ENCODE results near the gene LRMDA. TPM values are rescaled to one million over a fixed set of nuclear protein-coding genes. Genes with fewer than 3 reads are reported as not detected.

LRMDA gene
- total RNA-seq, 1 donor from 2014 or later, result 17.3 TPM

DNA sequence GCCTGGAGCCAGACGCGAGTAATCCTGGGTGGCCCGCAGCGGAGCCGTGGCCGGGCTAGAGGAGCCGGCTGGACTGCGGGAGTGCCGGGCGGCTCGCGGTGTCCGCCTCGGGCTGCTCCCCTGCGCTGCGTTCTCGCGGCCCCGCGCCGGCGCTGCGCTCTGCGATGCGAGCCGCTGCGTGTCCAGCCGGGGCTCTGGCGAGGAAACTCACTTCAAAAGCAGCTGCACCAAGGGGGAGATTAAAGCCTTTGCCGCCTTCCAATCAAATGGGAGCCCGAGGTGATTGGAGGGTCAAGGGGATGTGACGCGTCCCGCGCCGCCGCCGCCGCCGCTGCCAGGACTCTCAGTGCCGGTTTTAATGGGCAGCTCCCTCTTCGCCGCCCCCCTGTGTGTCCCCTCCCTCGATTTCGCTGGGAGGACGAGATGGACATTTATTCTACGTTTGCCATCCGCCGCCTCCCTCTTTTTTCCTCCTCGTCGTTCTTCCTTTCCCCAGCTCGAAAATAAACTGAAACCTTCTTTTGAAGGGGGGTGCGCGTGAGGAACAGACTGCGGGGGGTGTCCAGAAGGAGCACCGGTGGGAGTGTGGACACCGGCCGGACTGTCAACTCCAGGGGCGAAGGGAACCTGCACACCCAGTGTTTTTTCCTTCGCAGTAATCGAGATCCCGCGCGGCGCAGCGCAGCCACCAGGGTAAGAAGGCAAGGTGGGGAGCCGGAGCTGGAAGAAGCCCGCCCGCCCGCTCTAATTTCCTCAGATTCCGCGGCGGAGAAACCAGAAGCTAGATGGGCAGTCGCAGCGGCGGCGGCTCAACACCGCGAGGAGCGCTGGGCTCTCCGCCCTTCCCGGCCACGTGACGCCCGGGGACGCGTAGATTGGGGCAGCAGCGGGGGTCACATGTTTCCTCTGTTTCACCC, 29.6 kb upstream of the LRMDA start, which contains the start of gene ZNF503:
TSS of gene ZNF503 (minus strand) at position 196 of the 917 bp plus-strand sequence. CDS start 345 bp downstream, outside the sequence.
- peak; percentile 96 to 98 for DNase-seq (ENCODE audit: low read depth in 2 of 2)

DNA sequence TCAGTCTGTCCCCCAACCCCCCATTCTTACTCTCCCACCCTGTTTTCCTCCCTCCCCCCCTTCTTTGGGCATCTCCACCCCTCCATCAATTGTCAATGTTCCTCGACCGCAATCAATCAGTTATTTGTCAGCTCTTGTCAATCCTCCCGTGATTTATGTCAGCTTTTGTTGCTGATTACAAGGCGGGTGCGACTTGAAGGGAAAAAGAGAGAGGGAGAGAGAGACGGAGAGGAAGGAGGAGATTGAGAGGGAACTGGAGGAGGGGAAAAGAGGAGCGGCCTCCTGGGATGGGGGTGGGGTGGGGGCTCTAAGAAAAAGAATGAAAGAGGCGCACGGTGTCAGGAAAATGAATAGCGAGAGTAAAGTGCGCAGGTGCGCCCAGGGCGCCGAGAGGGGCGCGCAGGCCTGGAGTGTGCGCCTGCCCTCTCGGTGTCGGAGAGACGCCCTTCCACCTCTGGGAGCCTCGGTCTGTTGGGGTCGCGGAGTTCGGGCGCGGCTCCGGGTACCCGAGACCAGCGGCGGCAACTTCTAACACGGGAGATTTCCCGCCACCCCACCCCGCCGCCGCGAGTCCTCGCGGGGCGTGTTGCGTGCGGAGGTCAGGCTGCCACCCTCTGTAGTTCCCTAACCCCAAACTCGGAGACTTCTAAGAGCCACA, 28.8 kb upstream of the LRMDA start:
- no peak for DNase-seq (ENCODE audit: low read depth in 2 of 2)

DNA sequence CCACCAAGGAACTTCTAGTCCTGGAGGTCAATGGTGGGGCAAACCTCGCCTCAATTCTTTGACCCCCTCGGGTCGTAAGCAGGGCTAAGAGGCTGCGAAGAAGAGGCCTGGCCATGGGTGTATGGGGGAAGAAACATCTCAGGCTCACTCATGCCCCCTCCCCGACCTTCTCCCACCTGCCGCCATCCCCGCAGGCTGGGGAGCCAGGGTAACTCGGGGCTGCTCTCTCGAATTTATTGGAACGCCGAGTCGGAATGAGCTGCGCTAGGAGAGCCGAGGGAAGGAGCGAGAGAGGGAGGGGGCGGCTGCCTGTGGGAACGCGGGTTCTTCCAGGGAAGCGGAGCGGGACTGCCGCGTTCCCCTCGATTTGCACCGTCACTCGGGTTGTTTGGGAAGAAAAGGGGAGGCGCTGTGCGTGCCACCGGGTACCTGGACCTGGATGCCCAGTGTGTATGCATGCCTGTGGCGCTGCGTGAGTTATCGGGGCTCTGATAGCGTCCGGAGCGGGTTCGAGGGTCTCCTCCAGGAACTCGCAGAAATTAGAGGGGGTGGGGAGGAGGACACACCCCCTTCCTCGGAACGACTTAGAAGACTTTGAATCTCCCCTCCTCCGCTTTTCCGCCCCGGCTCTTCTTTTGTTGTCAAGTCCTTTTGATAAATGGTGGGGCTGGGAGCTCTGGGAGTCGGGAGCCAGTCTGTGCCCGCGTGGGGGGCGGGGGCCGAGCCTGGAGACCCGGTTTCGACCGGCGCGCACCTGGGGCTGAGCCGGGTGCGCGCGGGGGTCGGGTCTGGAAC, 28.1 kb upstream of the LRMDA start:
- DNase-seq (ENCODE audit: low read depth in 2 of 2), result no peak

DNA sequence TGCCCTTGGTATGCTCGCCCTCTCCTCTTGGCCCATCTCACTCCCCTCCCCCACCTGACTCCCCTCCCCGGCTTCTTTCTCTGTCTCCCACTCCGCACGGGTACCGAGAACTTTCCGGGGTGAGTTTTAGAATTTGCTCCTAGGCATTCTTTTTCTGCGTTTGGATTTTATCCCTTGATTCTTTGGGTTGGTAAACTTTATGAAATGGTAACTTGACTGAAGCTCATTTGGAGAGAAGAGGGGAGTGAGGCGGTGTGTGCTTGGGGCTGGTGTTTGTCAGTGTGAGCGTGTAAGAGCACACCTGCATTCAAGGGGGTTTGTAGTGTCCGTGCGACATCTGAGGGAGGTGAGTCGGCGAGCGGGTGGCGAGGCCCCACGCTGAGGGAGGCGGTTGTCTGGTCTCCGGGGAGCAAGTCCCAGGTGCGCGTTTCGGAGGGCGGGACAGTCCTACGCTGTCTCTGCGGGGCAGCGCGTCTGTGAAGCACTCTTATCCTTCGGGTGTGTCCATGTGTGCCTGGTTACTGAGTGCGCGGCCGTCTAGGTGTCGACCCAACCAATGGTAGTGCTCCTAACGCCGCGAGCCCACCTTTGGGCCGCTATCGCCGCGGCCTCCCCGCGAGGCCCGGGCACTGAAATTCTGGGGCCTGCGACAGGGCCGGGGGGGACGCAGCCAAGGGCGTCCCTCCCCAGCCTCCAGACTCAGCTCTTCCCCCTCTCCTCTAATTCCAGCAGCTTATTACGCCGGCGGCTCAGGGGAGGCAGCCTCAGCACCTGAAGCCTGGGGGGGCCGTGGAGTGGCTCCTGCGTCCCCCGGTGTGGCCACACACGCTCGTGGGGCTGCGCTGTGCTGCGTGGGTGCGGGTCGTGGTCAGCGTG, 27.2 kb upstream of the LRMDA start:
- no peak for DNase-seq (ENCODE audit: low read depth in 2 of 2)

DNA sequence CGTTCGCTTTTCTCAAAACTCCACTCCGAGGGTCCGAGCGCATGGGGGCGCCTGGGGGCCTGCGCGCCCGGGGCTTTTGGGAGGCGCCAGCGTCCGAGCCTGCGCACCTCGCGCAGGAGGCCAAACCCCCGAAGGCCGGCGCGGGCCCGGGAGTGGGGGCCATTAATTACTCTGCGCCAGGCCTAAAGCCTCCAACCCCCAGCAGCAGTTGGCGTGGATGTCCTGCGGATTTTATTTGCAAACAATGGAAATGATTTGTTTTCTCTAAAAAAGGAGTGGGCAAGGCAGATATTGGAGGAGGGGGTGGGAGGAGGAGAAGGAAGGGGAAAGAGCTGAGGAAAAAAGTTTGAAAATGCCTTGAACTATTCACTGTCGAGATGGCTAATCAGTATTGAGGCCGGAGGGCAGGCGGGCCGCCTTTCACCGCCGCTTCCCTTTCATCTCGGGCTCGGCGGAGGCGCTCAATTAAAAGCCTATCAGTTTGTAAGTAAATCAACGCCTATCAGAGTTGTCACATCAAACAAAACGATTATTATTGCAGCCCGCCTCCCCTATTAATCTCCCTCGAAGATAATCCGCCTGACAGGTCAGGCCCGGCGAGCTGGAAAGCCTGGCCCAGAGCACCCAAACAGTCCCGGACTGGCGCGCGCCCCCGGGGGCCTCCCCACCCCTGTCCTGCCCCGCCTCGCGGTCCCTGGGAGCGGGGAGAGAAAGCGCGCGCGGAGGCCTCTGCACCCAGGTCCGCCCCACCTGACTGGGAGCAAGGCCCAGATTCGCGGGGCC, 26.4 kb upstream of the LRMDA start:
- DNase-seq (ENCODE audit: low read depth in 2 of 2), result no peak

DNA sequence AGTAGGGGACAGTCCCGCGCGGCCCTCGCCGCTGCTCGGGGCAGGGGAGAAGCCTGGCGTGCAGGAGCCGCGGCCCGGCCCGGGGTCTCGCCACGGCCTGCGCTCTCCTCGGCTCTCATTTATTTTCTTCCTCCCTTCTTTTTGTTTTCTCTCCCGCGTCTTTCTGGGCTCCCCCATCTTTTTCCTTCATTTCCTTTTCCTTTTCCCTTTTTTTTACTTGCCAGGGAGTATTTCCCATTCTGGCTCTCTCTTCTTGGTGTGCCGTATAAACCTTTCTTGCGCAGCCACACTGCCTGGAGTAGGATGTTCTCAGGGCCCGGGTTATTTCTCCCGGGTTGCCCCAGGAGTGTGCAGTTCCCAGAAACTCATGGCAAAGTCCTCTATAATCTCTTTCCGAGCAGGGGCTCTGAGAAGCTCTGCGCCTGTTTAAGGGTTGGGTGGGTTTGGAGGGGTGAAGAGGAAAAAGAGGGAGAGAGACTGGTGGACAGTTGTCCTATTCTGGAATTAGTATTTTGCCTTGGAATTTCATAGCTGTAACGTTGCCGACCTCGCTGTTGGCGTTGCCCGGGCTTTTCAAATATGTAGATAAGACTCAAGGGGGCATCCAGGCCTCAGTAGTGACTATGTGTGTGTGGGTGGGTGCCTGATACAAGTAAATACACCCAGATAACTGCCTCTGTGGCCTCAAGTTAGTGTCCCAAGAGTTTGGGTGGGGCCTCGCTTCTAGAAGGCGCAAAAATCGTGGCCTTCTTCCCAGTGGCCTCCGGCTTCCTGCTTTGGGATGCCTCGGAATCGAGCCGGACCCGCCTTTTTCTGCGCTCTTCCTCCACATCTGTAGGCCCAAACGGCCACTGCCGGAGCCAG, 25.6 kb upstream of the LRMDA start:
- DNase-seq (ENCODE audit: low read depth in 2 of 2), result no peak

DNA sequence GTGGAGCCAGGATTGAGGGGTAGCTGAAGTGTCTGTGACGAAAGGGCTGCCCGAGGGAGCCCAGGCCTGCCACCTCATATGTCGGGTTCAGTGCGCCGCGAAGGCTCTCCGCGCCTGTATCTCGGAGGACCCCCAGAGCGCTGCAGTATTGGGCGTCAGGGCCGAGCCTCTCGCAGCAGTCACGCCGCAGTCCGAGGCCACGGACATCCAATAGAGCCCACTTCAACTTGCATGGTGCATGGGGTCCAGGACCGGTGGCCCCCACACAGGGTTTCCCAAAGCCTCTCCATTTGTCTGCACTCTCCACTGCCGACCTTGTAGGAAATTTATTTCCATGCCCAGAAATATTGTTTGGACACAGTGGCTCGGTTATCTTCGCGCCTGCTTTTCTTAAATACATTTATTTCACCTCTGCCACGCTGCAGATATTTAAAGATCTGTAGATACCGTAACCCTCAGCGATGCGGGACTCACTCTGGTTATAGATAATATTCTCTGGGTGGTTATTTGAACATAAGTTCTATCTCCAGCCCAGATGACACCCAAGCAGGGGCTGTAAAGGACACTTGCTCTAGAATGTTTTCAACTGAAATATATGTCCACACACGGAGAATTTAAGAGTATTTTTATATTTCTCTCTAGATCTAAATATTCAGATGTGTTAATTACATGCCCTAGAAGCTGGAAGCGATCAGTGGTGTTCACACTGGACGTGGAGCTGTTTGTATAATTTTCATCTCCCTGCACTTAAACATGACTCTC, 24.8 kb upstream of the LRMDA start:
- no peak for DNase-seq (ENCODE audit: low read depth in 2 of 2)

DNA sequence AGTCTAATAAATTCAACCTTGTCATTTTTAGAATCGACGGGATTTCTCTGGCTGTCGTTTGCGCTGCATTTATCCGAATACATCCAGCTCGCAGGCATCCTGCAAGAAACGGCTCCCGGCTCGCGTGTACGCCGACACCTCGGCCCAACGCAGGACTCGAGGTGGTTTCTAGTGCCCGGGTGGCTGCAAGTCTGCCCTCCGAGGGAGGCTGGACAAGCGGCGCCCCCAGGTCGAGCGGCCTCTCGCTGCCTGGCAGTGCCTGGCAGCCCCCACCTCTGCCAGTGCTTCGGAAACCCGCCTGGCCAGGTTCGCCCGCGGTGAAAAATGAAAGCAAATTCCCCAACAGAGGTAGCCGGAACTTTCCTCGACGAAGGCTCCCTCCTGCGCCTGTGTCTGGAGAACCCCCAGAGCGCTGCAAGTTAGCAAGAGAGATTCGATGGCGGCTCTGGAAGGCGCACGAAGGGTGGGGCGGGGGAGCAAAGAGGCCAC, 24.2 kb upstream of the LRMDA start:
- no peak for DNase-seq (ENCODE audit: low read depth in 2 of 2)

DNA sequence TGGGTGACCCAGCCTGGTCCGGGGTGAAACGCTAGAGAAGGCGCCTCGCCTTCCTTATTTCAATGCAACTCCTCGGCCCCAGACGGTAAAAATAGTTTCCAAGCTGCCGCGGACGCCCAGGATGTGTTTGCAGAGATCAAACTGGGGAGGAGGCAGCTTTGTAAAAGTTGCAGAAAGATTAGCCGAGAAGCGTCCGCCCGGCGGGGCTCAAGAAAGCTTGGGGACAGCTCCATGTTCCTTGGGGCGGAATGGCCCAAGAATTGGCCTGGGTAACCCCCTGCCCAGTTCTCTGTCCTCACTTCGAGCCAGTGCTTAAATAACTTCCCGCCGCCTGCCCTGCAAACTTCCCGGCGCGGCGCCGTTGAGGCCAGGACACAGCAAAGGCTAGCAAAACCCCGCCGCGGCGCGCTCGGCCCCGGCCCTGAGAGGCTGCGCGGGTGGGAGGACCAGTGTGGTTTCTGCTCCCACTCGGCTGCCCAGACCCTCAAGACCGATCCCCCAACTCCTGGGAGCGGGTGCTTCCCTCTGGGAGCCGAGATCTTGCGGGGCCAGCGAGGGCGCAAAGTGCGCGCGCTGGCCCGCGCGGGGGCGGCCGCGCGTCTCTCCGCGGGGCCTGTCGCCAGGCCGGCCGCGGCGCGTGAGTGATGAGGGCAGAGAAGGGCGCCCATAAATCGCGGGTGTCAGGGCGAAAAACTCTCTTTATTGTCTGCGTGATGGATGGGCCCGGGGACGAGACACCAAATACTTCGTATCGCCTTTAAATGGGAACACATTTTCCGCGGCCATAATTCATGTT, 23.5 kb upstream of the LRMDA start:
- DNase-seq (ENCODE audit: low read depth in 2 of 2), result peak; percentile 30 to 51

DNA sequence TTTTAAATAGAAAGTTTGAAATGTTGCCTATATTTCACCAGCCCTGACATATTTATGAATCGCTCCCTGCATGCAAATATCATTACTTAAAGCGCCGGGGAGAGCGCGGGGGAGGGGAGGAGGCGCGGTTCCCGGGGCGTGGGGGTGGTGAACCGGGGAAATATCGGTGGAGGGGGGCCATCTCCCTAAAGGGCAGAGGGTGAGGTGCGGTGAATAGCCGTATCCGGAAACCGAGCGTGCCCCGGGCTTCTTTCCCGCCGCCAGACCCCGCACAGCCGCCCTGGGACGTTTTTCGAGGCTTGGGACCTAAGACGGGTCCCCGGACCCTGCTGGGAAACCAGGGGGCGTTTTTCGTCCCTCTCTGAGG, 22.9 kb upstream of the LRMDA start:
- no peak for DNase-seq (ENCODE audit: low read depth in 2 of 2)

DNA sequence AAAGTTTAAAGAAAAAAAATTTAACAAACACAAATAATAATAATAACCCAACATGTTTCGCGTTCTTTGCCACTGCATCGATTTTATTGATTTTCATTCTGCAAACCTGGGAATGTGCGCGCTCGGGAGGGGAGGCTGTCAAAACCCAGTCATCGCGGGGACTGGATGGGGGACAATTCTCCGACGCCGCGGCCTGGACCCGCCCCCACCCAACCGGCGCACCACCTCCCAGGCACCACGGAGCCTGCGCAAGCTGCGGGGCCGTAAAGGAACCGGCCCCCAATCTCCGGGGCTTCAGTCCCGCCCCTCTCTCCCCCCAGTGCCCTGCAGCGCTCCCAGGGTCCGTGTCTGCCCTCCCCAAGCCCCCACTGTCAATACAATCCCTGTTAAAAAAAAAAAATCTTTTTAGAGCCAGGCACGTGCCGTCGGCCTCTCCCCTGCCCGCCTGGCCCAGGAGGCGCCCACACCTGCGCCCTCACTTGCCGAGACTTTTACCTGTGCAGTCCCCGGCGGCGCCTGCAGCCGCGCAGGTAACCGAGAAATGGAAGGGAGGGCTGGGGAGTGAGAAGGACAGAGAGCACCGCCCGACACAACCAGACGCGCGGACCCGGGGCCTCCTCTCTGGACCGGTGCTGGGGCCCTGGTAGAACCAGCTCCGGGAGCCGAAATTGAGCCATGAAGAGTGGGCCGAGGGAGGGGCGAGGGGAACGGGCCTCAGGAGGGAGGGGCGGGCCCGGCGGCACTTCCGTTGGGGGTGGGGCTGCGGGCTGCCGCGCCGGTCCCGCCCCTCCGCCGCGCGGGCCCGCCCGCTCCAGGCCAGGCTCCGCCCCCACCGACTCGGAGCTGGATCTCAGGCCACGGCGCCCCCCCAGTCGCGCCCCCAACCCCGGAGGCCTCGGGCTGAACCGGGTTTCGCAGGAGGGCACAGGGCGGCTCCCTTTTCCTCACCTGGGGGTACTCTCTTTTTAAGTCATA, 22.2 kb upstream of the LRMDA start:
- DNase-seq (ENCODE audit: low read depth in 2 of 2), result peak in 1 of 2 donors; percentile 71

DNA sequence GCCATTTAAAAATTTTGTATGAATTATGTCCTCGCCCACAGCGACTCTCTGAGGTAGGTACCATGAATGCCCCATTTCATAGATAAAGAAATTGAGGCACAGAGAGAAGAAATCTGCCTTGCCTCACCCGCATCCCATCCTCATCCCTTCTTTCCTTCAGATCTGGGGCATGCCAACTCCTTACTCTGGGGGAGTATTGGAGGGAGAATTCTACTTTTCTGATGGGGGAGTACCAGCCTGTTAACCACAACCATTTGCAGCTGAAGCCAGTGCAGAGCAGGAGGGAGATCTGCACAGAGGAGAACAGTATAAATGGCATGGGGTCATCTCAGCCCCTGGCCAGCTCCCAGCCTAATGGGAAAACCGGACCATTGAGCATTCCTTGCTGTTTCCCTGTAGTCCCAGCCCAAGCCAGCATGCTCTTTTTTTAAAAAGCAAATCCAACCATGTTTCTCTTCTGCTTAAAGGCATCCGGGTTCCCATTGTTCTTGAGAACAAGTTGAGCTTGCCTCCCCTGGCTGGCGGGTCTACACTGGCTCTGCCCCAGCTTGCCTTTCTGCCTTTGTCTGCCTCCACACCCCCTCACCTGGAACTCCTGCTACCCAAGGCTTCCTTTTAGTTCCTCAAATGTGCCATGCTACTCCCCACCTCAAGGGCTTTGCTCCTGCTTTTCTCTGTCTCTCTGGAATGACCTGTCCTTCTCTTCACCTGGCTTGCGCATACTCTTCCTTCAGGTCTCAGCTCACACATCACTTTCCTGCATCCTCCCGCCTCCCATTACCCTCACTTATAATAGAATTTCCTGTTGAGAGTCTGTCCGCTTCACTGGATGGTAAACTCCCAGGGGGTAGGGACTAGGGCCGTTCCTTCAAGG, 21.1 kb upstream of the LRMDA start:
- DNase-seq (ENCODE audit: low read depth in 2 of 2), result no peak

DNA sequence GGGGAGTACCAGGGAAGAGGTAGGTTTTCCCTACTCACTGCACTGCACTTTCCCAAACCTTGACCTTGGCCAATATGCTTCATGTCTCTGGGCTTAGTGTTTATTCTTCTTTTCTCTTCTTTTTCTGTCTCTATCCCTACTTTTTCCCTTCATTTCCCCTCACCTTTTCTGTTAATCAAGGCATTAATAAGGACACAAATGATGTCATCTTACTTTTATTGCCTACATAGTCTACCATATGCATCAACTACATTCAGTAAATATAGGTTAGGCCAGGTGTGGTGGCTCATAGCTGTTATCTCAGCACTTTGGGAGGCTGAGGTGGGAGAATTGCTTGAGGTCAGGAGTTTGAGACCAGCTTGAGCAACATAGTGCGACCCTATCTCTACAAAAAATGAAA, 16.9 kb upstream of the LRMDA start:
- DNase-seq (ENCODE audit: low read depth in 2 of 2), result no peak

DNA sequence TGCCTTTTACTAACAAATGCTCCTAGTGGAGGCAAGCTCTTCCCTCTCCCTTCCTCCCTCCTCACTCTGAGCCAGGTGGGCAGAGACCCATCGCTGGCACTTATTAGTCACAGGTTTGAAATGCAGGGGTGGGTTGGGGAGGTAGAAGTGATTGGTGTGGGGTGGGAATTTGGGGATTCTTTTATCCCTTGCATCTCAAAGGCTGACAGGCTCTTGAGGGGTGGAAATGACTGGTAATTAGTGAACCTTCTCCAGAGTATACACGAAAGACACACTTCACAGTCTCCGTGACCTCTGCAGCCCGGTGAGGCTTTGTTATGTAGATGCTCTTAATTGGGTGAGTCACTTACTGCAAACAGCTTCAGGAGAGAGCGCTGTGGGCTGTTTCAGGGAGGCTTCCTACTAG, 13.9 kb upstream of the LRMDA start:
- no peak for DNase-seq (ENCODE audit: low read depth in 2 of 2)

DNA sequence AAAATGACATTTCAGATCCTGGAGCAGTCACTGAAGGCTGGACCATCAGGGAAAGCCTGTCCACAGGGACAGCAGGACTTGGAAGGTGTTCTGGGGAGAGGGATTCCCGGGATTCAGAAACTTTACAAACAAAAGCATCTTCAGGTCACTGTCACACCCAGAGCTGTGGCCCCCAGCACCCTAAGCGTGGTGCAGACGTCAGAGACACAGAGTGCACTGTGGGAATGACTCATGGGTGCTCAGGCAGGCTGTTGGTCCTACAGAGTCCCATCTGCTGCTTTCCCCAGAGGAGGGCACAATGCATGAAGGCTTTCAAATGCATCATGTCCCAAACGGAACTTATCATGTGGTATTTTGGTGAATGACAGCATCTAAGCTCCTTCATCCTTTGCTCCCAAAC, 13.1 kb upstream of the LRMDA start:
- no peak for DNase-seq (ENCODE audit: low read depth in 2 of 2)

All from lung microvascular endothelial cell (primary cell).